Keratinocyte (primary cell): ENCODE data around the gene HTRA1.

Experiments
- EZH2 ChIP-seq: IDR thresholded peaks from one replicate; pipeline ENCODE4 v1.6.1; 2012; ENCODE audit warnings: inconsistent platforms, mild to moderate bottlenecking, low read length, moderate library complexity
- TF ChIP-seq, protein P1 (sequence below), 3 experiments: IDR thresholded peaks in 1 of 3; conservative IDR thresholded peaks in 1 of 3; optimal IDR thresholded peaks in 1 of 3; 2 replicates in 2 of 3; 3 replicates in 1 of 3; pipeline versions ENCODE3 to v1.5.1; 2011; ENCODE audit warnings: low read length in 3 of 3, mild to moderate bottlenecking in 3 of 3, moderate library complexity in 2 of 3, control low read depth in 1 of 3, inconsistent platforms in 1 of 3; ENCODE audit not compliant: insufficient read depth in 2 of 3; ENCODE audit errors: extremely low read depth in 1 of 3

DNA sequence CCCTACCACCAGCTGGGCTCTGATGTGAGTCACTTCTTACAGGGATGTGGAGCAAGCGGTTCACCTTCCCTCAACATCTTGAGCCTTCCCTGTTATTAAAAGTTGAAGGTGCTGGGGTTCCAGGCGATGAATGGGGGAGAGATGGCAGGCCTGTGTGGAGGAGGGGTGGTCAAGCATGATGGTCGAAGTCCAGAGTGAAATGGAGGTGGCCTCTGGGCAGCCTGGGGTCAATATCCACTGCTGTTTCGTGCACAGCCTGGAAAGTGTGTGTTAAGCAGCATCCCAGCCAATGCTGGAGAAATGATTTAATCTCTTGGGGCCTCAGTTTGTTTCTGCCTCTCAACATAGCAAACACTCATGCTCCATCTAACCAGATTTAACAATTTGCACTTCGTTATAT, 65.5 kb downstream of the HTRA1 start:
- no peak for TF ChIP-seq EZH2
- TF ChIP-seq, protein P1, sequence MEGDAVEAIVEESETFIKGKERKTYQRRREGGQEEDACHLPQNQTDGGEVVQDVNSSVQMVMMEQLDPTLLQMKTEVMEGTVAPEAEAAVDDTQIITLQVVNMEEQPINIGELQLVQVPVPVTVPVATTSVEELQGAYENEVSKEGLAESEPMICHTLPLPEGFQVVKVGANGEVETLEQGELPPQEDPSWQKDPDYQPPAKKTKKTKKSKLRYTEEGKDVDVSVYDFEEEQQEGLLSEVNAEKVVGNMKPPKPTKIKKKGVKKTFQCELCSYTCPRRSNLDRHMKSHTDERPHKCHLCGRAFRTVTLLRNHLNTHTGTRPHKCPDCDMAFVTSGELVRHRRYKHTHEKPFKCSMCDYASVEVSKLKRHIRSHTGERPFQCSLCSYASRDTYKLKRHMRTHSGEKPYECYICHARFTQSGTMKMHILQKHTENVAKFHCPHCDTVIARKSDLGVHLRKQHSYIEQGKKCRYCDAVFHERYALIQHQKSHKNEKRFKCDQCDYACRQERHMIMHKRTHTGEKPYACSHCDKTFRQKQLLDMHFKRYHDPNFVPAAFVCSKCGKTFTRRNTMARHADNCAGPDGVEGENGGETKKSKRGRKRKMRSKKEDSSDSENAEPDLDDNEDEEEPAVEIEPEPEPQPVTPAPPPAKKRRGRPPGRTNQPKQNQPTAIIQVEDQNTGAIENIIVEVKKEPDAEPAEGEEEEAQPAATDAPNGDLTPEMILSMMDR (optimal IDR thresholded peaks at IDR 0.05 in 1 of 3, IDR thresholded peaks at IDR 0.05 in 1 of 3, conservative IDR thresholded peaks at IDR 0.05 in 1 of 3; ENCODE audit: extremely low read depth in 1 of 3, insufficient read depth in 2 of 3, low read length in 3 of 3): no peak
